Effector memory CD4-positive, alpha-beta T cell (primary cell): Measurements from ENCODE around the gene UAP1L1.

ENCODE experiments used
- DNase-seq, 3 donors: peaks; one replicate each; pipeline ENCODE4 v3.0.0-alpha.2; 2020
- H3K27ac ChIP-seq: 2 replicates; pipeline ENCODE4 v1.7.0; 2013; ENCODE audit warnings: mild to moderate bottlenecking, low read length, moderate library complexity; ENCODE audit not compliant: insufficient read depth, poor library complexity, severe bottlenecking
- H3K27me3 ChIP-seq: replicated peaks from 2 replicates; pipeline ENCODE4 v1.7.0; 2013; ENCODE audit warnings: mild to moderate bottlenecking, low read length; ENCODE audit not compliant: insufficient read depth, control insufficient read depth, poor library complexity, severe bottlenecking
- H3K36me3 ChIP-seq: 2 replicates; pipeline ENCODE4 v1.7.0; 2013; ENCODE audit warnings: mild to moderate bottlenecking, low read length, moderate library complexity; ENCODE audit not compliant: control insufficient read depth, insufficient read depth
- H3K4me1 ChIP-seq: 2 replicates; pipeline ENCODE4 v1.7.0; 2013; ENCODE audit warnings: low read length, mild to moderate bottlenecking; ENCODE audit not compliant: control insufficient read depth, insufficient read depth, poor library complexity, severe bottlenecking
- H3K4me3 ChIP-seq: 2 replicates; pipeline ENCODE4 v1.7.0; 2013; ENCODE audit warnings: low read length, low read depth, mild to moderate bottlenecking; ENCODE audit not compliant: insufficient read depth, poor library complexity, severe bottlenecking
- H3K9me3 ChIP-seq: 2 replicates; pipeline ENCODE4 v1.7.0; 2013; ENCODE audit warnings: mild to moderate bottlenecking, low read length, moderate library complexity; ENCODE audit not compliant: control insufficient read depth

Gene UAP1L1

DNA sequence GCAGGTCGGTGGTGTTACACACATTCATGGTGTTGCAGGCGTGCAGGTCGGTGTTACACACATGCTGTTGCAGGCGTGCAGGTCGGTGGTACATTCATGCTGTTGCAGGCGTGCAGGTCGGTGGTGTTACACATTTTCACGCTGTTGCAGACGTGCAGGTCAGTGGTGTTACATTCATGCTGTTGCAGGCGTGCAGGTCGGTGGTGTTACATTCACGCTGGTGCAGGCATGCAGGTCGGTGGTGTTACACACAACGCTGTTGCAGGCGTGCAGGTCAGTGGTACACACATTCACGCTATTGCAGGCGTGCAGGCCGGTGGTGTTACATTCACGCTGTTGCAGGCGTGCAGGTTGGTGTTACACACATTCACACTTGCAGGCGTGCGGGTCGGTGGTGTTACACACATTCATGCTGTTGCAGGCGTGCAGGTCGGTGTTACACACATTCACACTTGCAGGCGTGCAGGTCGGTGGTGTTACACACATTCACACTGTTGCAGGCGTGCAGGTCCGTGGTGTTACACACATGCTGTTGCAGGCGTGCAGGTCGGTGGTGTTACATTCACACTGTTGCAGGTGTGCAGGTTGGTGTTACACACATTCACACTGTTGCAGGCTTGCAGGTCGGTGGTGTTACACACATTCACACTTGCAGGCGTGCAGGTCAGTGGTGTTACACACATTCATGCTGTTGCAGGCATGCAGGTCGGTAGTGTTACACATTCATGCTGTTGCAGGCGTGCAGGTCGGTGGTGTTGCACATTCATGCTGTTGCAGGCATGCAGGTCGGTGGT is 26.1 kb downstream of the UAP1L1 start:
- no peaks in the 10 kb centered on the region for H3K27me3 ChIP-seq
- DNase-seq, result no peak
- H3K9me3 ChIP-seq, result no peaks in the 10 kb centered on the region
- H3K36me3 ChIP-seq, result peaks cover 87% of the 10 kb centered on the region
- H3K4me3 ChIP-seq, result no peak overlapping the region
- no peaks in the 10 kb centered on the region for H3K4me1 ChIP-seq
- no peak overlapping the region for H3K27ac ChIP-seq

DNA sequence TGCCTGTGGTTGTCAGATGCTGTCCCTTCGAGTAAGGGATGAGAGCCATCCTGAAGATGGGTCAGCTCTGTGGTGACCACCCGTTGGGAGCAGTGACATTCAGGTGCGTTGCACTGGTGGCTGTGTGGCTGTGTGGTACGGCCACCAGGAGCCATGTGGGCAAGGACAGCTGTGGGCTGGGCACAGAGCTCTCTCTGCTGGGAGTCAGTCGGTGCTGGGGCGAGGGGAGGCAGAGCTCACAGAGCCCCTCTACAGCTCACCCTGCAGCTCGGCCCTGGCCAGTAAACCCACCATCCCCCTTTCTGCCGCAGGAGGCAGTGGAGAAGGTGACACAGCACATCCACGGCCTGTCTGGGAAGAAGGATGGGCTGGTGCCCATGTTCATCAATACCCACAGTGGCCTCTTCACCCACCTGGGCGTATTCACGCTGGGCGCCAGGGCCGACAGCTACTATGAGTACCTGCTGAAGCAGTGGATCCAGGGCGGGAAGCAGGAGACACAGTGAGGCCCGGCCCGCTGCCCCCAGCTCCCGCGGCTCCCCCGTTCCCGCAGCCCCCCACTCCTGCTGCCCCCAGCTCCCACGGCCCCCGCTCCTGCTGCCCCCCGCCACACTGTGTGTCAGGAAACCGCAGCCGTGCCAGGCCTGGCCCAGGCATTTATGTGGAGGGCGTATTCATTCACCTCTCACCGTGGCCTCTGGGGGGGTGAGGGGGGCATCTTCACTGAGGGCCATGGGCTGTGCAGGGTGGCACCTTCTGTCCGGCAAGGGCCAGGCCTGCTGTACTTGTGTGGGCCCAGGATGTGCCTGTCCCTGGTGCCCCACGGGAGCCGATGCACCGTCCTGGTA is 28.7 kb downstream of the UAP1L1 start:
- Histone ChIP-seq H3K36me3 (peaks cover 86% of the 10 kb centered on the region), H3K4me1 (no peaks in the 10 kb centered on the region), H3K9me3 (no peaks in the 10 kb centered on the region)

DNA sequence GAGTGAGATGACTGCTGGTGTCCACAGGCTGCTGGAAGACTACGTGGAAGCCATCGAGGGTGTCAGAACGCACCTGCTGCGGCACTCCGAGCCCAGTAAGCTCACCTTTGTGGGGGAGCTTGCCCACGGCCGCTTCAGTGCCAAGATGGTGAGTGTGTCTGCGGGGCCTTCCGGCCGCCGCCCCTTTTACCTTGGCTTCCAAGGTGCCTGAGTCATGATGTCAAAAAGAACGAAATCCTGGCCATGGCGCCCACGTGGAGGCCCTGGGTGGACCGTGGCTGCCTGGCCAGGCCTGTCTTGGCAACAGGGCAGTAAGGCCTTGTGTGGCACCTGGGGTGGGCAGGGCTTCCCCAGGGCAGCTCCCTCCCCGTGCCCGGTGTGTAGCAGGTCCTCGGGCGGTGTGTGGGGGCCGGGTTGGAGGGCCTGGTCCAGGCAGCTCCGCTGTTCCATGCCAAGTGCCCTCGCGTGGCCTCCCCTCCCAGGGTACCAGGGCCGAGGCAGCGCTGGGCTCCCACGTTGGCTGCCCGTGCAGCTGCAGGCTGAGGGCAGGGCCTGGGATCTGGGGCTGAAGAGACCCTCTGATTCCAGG is 29.4 kb downstream of the UAP1L1 start:
- DNase-seq, result no peak
- H3K36me3 ChIP-seq, result peaks cover 84% of the 10 kb centered on the region
- H3K27me3 ChIP-seq, result no peaks in the 10 kb centered on the region
- no peak overlapping the region for H3K27ac ChIP-seq
- H3K4me3 ChIP-seq, result no peak overlapping the region
- H3K9me3 ChIP-seq, result no peaks in the 10 kb centered on the region
- no peaks in the 10 kb centered on the region for H3K4me1 ChIP-seq

More for the DNA sequence above, 28.7 kb downstream of the UAP1L1 start:
- Histone ChIP-seq H3K4me3 (no peak overlapping the region), H3K27me3 (no peaks in the 10 kb centered on the region), H3K27ac (no peak overlapping the region)
- no peak for DNase-seq

DNA sequence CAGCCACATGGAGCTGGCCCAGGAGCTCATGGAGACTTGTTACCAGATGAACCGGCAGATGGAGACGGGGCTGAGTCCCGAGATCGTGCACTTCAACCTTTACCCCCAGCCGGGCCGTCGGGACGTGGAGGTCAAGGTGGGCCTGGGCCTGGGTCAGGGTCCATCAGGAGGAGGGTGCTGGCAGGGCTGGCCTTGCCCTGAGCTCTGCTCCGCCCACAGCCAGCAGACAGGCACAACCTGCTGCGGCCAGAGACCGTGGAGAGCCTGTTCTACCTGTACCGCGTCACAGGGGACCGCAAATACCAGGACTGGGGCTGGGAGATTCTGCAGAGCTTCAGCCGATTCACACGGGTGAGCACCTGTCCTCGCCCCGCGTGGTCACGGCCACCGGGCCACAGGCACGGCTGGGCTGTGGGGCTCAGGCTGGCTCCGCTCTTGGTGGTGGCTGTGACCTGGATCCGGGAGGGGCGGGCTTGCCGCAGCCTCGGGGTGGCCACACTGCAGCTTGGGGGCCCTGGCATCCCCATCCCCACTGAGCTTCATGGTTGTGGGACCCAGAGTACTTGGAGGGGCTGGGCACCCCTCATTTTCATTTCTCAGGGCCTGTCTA is 30.1 kb downstream of the UAP1L1 start:
- H3K9me3 ChIP-seq, result no peaks in the 10 kb centered on the region
- no peak for DNase-seq
- H3K27me3 ChIP-seq, result no peaks in the 10 kb centered on the region
- H3K36me3 ChIP-seq, result peaks cover 83% of the 10 kb centered on the region
- no peak overlapping the region for H3K27ac ChIP-seq
- no peaks in the 10 kb centered on the region for H3K4me1 ChIP-seq
- H3K4me3 ChIP-seq, result no peak overlapping the region

DNA sequence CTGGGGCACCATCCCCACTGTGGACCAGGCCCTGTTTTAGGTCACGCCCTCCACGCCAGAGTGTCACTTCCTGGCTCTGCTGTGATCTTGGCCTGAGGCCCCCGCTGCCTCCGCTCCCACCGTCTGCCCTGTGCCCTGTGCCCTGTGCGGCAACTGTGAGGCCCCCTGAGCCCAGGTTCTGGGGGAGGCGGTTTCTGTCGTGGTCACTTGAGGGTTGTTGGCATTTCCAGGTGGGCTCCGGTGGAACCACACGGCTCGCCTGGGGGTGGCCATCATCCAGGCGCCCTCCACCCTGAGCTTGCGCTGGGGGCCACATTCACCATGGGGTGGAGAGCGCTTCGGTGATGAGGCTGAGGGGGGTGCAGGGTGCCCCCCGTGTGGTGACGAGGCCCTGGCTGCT is 30.7 kb downstream of the UAP1L1 start:
- no peak for DNase-seq

DNA sequence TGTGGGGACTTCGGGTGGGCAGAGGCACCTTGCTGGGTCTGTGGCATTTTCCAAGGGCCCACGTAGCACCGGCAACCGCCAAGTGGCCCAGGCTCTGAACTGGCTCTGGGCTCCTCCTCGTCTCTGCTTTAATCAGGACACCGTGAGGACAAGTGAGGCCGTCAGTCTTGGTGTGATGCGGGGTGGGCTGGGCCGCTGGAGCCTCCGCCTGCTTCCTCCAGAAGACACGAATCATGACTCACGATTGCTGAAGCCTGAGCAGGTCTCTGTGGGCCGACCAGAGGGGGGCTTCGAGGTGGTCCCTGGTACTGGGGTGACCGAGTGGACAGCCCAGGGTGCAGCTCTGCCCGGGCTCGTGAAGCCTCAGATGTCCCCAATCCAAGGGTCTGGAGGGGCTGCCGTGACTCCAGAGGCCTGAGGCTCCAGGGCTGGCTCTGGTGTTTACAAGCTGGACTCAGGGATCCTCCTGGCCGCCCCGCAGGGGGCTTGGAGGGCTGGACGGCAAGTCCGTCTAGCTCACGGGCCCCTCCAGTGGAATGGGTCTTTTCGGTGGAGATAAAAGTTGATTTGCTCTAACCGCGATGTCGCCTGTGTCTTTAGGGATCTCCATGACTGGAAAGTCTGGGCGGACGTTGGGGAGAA is 31.4 kb downstream of the UAP1L1 start:
- no peak overlapping the region for H3K4me3 ChIP-seq
- no peak overlapping the region for H3K27ac ChIP-seq
- DNase-seq, result no peak
- peaks cover 7% of the 10 kb centered on the region for H3K4me1 ChIP-seq
- H3K27me3 ChIP-seq, result no peaks in the 10 kb centered on the region
- peaks cover 78% of the 10 kb centered on the region for H3K36me3 ChIP-seq
- H3K9me3 ChIP-seq, result no peaks in the 10 kb centered on the region

More for the DNA sequence above, 30.7 kb downstream of the UAP1L1 start:
- Histone ChIP-seq H3K9me3 (no peaks in the 10 kb centered on the region), H3K4me3 (no peak overlapping the region), H3K27ac (no peak overlapping the region), H3K27me3 (no peaks in the 10 kb centered on the region), H3K4me1 (no peaks in the 10 kb centered on the region), H3K36me3 (peaks cover 83% of the 10 kb centered on the region)

DNA sequence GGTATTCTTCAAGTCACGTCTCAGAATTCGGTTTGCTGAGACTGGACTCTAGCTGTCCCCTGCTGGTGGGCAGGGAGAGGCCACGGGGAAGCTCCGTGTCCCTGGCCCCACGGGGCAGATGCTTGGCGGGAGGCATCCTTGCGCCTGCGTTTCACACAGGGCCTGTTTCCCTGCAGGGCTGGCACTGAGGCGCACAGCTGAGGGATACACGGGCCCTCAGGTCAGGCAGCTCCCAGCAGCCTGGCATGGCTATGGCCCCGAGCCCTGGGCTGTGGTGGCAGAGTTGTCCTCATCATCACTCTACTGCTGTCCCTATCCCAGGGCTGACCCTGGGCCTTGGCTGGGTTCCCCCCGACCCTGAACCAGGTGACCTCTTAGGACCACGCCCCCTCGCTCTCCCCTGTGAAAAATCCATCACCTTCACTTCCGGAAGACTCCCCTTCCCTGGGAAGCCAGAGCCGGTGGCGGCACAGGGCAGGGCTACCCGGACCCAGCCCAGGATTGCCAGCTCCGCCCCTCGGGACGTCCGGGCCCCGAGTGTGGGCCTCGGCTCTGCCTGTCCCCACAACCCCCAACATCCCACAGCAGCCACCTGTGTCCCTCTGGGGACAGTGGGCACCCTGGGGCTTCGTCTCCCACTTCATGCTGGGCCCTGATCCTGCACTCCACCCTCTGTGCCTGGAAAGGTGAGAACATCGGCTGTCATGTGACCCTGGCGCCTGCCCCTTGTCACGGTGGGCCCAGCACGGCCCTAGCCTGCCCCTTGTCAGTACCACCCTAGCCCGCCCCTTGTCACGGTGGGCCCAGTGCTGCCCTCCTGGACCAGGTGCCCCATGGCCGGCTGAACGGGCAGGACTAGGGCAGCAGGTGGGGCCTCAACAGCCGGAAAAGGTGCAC is 32.2 kb downstream of the UAP1L1 start:
- peaks cover 7% of the 10 kb centered on the region for H3K4me1 ChIP-seq
- no peak for DNase-seq
- peaks cover 72% of the 10 kb centered on the region for H3K36me3 ChIP-seq
- H3K27ac ChIP-seq, result no peak overlapping the region
- no peaks in the 10 kb centered on the region for H3K9me3 ChIP-seq
- no peak overlapping the region for H3K4me3 ChIP-seq
- no peaks in the 10 kb centered on the region for H3K27me3 ChIP-seq

DNA sequence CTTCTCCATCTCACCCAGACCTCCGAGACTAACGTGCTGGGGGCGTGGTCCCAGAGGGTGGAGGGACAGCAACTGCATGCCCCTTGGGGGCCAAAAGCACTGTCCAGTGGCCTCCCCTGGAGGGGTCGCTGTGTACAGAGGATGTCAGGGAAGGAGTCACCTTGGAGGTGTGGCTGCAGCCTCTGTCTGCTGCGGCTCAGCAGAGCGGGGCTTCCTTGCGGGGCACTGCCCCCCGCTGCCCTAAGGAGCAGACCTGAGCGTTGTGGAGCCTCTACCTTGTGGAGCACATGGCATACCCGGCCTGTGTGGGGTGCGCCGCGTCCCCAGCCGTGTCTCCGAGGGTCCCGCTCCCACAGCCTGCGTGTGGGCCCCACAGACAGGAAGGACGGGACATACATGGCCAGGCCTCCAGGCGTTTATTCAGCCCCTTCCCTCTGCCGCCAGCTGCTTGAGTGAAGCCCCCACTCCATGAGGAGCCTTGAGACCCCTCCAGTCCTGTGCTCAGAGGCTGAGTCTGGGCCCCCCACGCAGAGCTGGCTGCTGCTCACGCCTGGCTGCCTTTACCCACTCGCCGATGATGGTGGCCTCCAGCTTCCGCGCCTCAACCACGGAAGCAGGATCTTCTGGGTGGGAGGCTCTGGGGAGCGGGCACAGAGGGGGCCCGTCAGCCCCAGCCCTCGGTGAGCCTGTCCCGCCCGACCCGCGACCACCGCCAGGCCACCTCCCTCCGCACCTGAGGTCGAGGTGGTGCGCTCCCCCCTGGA is 33.0 kb downstream of the UAP1L1 start:
- DNase-seq, result no peak
- H3K9me3 ChIP-seq, result no peaks in the 10 kb centered on the region
- H3K27me3 ChIP-seq, result no peaks in the 10 kb centered on the region
- H3K36me3 ChIP-seq, result peaks cover 65% of the 10 kb centered on the region
- H3K27ac ChIP-seq, result no peak overlapping the region
- H3K4me1 ChIP-seq, result peaks cover 14% of the 10 kb centered on the region
- H3K4me3 ChIP-seq, result no peak overlapping the region
